Ishikawa (cell line): ENCODE data around the gene ESYT2.

Source experiments
- CEBPB ChIP-seq: IDR thresholded peaks from 2 replicates; pipeline ENCODE4 v1.6.1; 2012
- CREB1 ChIP-seq: IDR thresholded peaks from 2 replicates; pipeline ENCODE4 v1.6.1; 2012; ENCODE audit warnings: low read depth
- EGR1 ChIP-seq: IDR thresholded peaks from 2 replicates; pipeline ENCODE4 v1.6.1; 2012
- EP300 ChIP-seq: IDR thresholded peaks from 2 replicates; pipeline ENCODE4 v1.6.1; 2012; ENCODE audit warnings: borderline replicate concordance
- FOXM1 ChIP-seq: IDR thresholded peaks from 2 replicates; pipeline ENCODE4 v1.6.1; 2012; ENCODE audit warnings: low read depth, borderline replicate concordance
- NFIC ChIP-seq: IDR thresholded peaks from 2 replicates; pipeline ENCODE4 v1.6.1; 2012
- RAD21 ChIP-seq: IDR thresholded peaks from 2 replicates; pipeline ENCODE4 v1.6.1; 2012; ENCODE audit warnings: low read depth
- REST ChIP-seq: IDR thresholded peaks from 2 replicates; pipeline ENCODE4 v1.6.1; 2012; ENCODE audit warnings: low read depth, mild to moderate bottlenecking
- TAF1 ChIP-seq: IDR thresholded peaks from 2 replicates; pipeline ENCODE4 v1.6.1; 2012; ENCODE audit warnings: low read depth, mild to moderate bottlenecking
- TCF12 ChIP-seq: IDR thresholded peaks from 2 replicates; pipeline ENCODE4 v1.6.1; 2012; ENCODE audit warnings: low read depth
- TEAD4 ChIP-seq: IDR thresholded peaks from 2 replicates; pipeline ENCODE4 v1.6.1; 2012
- USF1 ChIP-seq: IDR thresholded peaks from 2 replicates; pipeline ENCODE4 v1.6.1; 2012
- YY1 ChIP-seq: IDR thresholded peaks from 2 replicates; pipeline ENCODE4 v1.6.1; 2012; ENCODE audit warnings: low read depth
- ZBTB7A ChIP-seq: IDR thresholded peaks from 2 replicates; pipeline ENCODE4 v1.6.1; 2012; ENCODE audit warnings: low read depth
- TF ChIP-seq, protein P1 (sequence below): IDR thresholded peaks from 2 replicates; pipeline ENCODE4 v1.6.1; 2012

ESYT2 gene, protein sequence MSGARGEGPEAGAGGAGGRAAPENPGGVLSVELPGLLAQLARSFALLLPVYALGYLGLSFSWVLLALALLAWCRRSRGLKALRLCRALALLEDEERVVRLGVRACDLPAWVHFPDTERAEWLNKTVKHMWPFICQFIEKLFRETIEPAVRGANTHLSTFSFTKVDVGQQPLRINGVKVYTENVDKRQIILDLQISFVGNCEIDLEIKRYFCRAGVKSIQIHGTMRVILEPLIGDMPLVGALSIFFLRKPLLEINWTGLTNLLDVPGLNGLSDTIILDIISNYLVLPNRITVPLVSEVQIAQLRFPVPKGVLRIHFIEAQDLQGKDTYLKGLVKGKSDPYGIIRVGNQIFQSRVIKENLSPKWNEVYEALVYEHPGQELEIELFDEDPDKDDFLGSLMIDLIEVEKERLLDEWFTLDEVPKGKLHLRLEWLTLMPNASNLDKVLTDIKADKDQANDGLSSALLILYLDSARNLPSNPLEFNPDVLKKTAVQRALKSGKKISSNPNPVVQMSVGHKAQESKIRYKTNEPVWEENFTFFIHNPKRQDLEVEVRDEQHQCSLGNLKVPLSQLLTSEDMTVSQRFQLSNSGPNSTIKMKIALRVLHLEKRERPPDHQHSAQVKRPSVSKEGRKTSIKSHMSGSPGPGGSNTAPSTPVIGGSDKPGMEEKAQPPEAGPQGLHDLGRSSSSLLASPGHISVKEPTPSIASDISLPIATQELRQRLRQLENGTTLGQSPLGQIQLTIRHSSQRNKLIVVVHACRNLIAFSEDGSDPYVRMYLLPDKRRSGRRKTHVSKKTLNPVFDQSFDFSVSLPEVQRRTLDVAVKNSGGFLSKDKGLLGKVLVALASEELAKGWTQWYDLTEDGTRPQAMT

GRCh38 chr7:158829342-158830210 lies at the start of gene ESYT2:
TSS of gene ESYT2 (minus strand) at chr7:158829509. CDS start at chr7:158829418, 91 bp downstream.
- TF ChIP-seq ZBTB7A (no peak), CREB1 (peak; percentile 95), TCF12 (peak; percentile 43; the same call in 1 of the 2 replicates), RAD21 (no peak), FOXM1 (no peak), YY1 (0 out of 2 replicates have a peak, but pooled peaks have one; percentile 14), EGR1 (peak; percentile 83), EP300 (no peak), TAF1 (peak; percentile 77), USF1 (peak; percentile 27; the same call in 1 of the 2 replicates), TEAD4 (0 out of 2 replicates have a peak, but pooled peaks have one; percentile 4), REST (no peak), CEBPB (no peak), NFIC (no peak)
- TF ChIP-seq, protein P1, sequence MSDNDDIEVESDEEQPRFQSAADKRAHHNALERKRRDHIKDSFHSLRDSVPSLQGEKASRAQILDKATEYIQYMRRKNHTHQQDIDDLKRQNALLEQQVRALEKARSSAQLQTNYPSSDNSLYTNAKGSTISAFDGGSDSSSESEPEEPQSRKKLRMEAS = peak; percentile 88

GRCh38 chr7:158876984-158877383 lies 47.7 kb upstream of the ESYT2 start:
- TF ChIP-seq EGR1 = no peak
- TF ChIP-seq TCF12 = no peak
- TF ChIP-seq TEAD4 = no peak
- TF ChIP-seq, protein P1 = no peak
- TF ChIP-seq ZBTB7A = no peak
- TF ChIP-seq CREB1 = no peak
- no peak for TF ChIP-seq REST
- TF ChIP-seq NFIC = no peak
- TF ChIP-seq CEBPB = no peak
- TF ChIP-seq EP300 = no peak
- TF ChIP-seq FOXM1 = no peak
- no peak for TF ChIP-seq TAF1
- TF ChIP-seq YY1 = no peak
- TF ChIP-seq RAD21 = no peak
- TF ChIP-seq USF1 = no peak

DNA sequence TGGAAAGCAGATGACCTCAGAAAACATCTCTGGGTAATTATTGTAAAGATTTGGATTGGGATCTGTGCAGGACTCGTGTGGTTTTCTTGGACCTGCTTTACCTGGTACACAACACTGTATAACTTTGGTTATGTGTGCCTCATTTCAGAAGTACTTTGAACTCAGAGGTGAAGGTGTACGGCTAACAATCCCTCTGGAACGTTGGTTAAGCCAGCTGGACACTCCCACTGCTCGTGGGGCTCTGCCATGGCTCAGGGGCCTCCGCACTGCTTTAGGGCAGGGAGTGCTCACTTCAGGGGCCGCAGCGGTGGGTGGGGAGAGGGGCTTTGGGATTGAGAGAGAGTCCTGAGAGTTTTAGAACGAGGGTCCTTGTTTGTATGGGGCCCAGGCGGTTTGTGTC lies 40.6 kb upstream of the ESYT2 start:
- no peak for TF ChIP-seq YY1
- no peak for TF ChIP-seq REST
- no peak for TF ChIP-seq TCF12
- TF ChIP-seq TEAD4 = no peak
- no peak for TF ChIP-seq USF1
- no peak for TF ChIP-seq ZBTB7A
- no peak for TF ChIP-seq FOXM1
- TF ChIP-seq RAD21 = no peak
- TF ChIP-seq TAF1 = no peak
- no peak for TF ChIP-seq EGR1
- no peak for TF ChIP-seq CEBPB
